Skeletal muscle tissue (tissue), 4 donors: ENCODE results near the gene ARHGEF38. TPM values are rescaled to one million over a fixed set of nuclear protein-coding genes. Genes with fewer than 3 reads are reported as not detected.
A peak's percentile ranks its signal among the peaks of the same experiment; 100 is the strongest.
"Not testable (repeated sequence)": the region's sequence is repeated elsewhere in the genome, so short reads cannot be mapped to it uniquely, and the experiment has no call there.

Experiments
- H3K27ac ChIP-seq: one replicate; pipeline ENCODE4 v1.7.0; 2013; ENCODE audit warnings: mild to moderate bottlenecking, low read depth, low read length, inconsistent platforms
- H3K27me3 ChIP-seq, 3 donors: one replicate each; pipeline ENCODE4 v1.7.0; 2013; ENCODE audit warnings: low read length in 3 of 3; ENCODE audit not compliant: control insufficient read depth in 3 of 3, insufficient read depth in 3 of 3
- H3K36me3 ChIP-seq, 3 donors: one replicate each; pipeline ENCODE4 v1.7.0; 2013; ENCODE audit warnings: low read length in 3 of 3; ENCODE audit not compliant: control insufficient read depth in 3 of 3, insufficient read depth in 3 of 3
- H3K4me1 ChIP-seq, 3 donors: one replicate each; pipeline ENCODE4 v1.7.0; 2013; ENCODE audit warnings: low read length in 3 of 3, mild to moderate bottlenecking in 3 of 3; ENCODE audit not compliant: control insufficient read depth in 3 of 3, insufficient read depth in 3 of 3
- H3K4me3 ChIP-seq, 3 donors: one replicate each; pipeline ENCODE4 v1.7.0; 2013; ENCODE audit warnings: low read length in 3 of 3
- H3K9ac ChIP-seq, 3 donors: one replicate each; pipeline ENCODE4 v1.7.0; 2013; ENCODE audit warnings: low read length in 3 of 3, mild to moderate bottlenecking in 3 of 3, moderate library complexity in 2 of 3, low read depth in 1 of 3
- H3K9me3 ChIP-seq, 3 donors: one replicate each; pipeline ENCODE4 v1.7.0; 2013; ENCODE audit warnings: low read length in 3 of 3; ENCODE audit not compliant: control insufficient read depth in 3 of 3
- total RNA-seq: library from RNA; depleted of rRNA; stranded (reverse); fragments of >200 nt; gene quantifications from one replicate; pipeline ENCODE4 v1.2.3, GENCODE V29; 2014
- donor health status: Osteomylitis.

ARHGEF38 gene
- total RNA-seq, 1 donor from 2014 or later, result not detected

- no peaks in the 10 kb centered on the region for H3K9me3 ChIP-seq
These were observed 50.7 kb downstream of the ARHGEF38 start for GRCh38 chr4:105603158-105603557.

GRCh38 chr4:105605493-105605892, 53.1 kb downstream of the ARHGEF38 start:
- Histone ChIP-seq H3K4me3 (no peak overlapping the region), H3K4me1 (no peaks in the 10 kb centered on the region), H3K27me3 (no peaks in the 10 kb centered on the region), H3K9me3 (no peaks in the 10 kb centered on the region), H3K36me3 (no peaks in the 10 kb centered on the region), H3K27ac (no peak overlapping the region), H3K9ac (no peak overlapping the region)

More at GRCh38 chr4:105603158-105603557, 50.7 kb downstream of the ARHGEF38 start:
- Histone ChIP-seq H3K4me3 (no peak overlapping the region), H3K27me3 (no peaks in the 10 kb centered on the region), H3K9ac (no peak overlapping the region), H3K36me3 (no peaks in the 10 kb centered on the region), H3K27ac (no peak overlapping the region), H3K4me1 (no peaks in the 10 kb centered on the region)

- H3K27me3 ChIP-seq, result no peaks in the 10 kb centered on the region
These were observed 55.5 kb downstream of the ARHGEF38 start for GRCh38 chr4:105607876-105608275.

GRCh38 chr4:105609819-105610218, 57.4 kb downstream of the ARHGEF38 start:
- H3K36me3 ChIP-seq, H3K9ac ChIP-seq, H3K4me1 ChIP-seq, H3K9me3 ChIP-seq, H3K27ac ChIP-seq, H3K4me3 ChIP-seq, H3K27me3 ChIP-seq: not testable (repeated sequence)

More at GRCh38 chr4:105607876-105608275, 55.5 kb downstream of the ARHGEF38 start:
- no peak overlapping the region for H3K4me3 ChIP-seq
- H3K36me3 ChIP-seq, result no peaks in the 10 kb centered on the region
- no peak overlapping the region for H3K9ac ChIP-seq
- H3K4me1 ChIP-seq, result no peaks in the 10 kb centered on the region
- H3K9me3 ChIP-seq, result no peaks in the 10 kb centered on the region
- H3K27ac ChIP-seq, result no peak overlapping the region

- Histone ChIP-seq H3K9ac (no peak overlapping the region), H3K27ac (no peak overlapping the region), H3K36me3 (no peaks in the 10 kb centered on the region), H3K27me3 (no peaks in the 10 kb centered on the region), H3K4me1 (no peaks in the 10 kb centered on the region), H3K9me3 (no peaks in the 10 kb centered on the region), H3K4me3 (no peak overlapping the region)
These were observed 60.9 kb downstream of the ARHGEF38 start for GRCh38 chr4:105613306-105613705.

- H3K27me3 ChIP-seq, result no peaks in the 10 kb centered on the region
- H3K9me3 ChIP-seq, result no peaks in the 10 kb centered on the region
- H3K4me1 ChIP-seq, result peaks cover 4 to 25% (median 12%) of the 10 kb centered on the region in 3 donors
- no peaks in the 10 kb centered on the region for H3K36me3 ChIP-seq
- no peak overlapping the region for H3K9ac ChIP-seq
- no peak overlapping the region for H3K4me3 ChIP-seq
- no peak overlapping the region for H3K27ac ChIP-seq
These were observed 66.9 kb downstream of the ARHGEF38 start for GRCh38 chr4:105619188-105619931.

- no peak overlapping the region for H3K9ac ChIP-seq
- H3K9me3 ChIP-seq, result no peaks in the 10 kb centered on the region
- no peaks in the 10 kb centered on the region for H3K27me3 ChIP-seq
- H3K27ac ChIP-seq, result no peak overlapping the region
- peaks cover 8 to 30% (median 18%) of the 10 kb centered on the region in 3 donors for H3K4me1 ChIP-seq
- H3K4me3 ChIP-seq, result no peak overlapping the region
- H3K36me3 ChIP-seq, result no peaks in the 10 kb centered on the region
These were observed 68.4 kb downstream of the ARHGEF38 start for GRCh38 chr4:105620640-105621323.

GRCh38 chr4:105622269-105622668, 69.8 kb downstream of the ARHGEF38 start:
- Histone ChIP-seq H3K4me3 (no peak overlapping the region), H3K27ac (no peak overlapping the region), H3K27me3 (no peaks in the 10 kb centered on the region), H3K4me1 (peaks cover 8 to 30% (median 18%) of the 10 kb centered on the region in 3 donors), H3K36me3 (no peaks in the 10 kb centered on the region), H3K9ac (no peak overlapping the region), H3K9me3 (no peaks in the 10 kb centered on the region)

- H3K9me3 ChIP-seq, result no peaks in the 10 kb centered on the region
- H3K4me1 ChIP-seq, result peaks cover 8 to 30% (median 18%) of the 10 kb centered on the region in 3 donors
- no peak overlapping the region for H3K4me3 ChIP-seq
- no peaks in the 10 kb centered on the region for H3K36me3 ChIP-seq
- H3K27me3 ChIP-seq, result no peaks in the 10 kb centered on the region
- no peak overlapping the region for H3K9ac ChIP-seq
- no peak overlapping the region for H3K27ac ChIP-seq
These were observed 70.7 kb downstream of the ARHGEF38 start for GRCh38 chr4:105623099-105623498.

- Histone ChIP-seq H3K9ac (peak overlapping the region in 1 of 3 donors; percentile 40), H3K4me1 (peaks cover 8 to 30% (median 18%) of the 10 kb centered on the region in 3 donors), H3K27ac (peak overlapping the region; percentile 39), H3K4me3 (peak overlapping the region in 2 of 3 donors; percentile 23 to 30), H3K36me3 (no peaks in the 10 kb centered on the region), H3K27me3 (no peaks in the 10 kb centered on the region), H3K9me3 (no peaks in the 10 kb centered on the region)
These were observed 72.1 kb downstream of the ARHGEF38 start for GRCh38 chr4:105624530-105624929.
